Midbrain (tissue), 1 donor: ENCODE results near the gene PSMA7.

ENCODE experiments used
- DNase-seq: peaks from one replicate; lab custom pipeline; 2025; lab: John Stamatoyannopoulos, UW

Gene PSMA7

DNA sequence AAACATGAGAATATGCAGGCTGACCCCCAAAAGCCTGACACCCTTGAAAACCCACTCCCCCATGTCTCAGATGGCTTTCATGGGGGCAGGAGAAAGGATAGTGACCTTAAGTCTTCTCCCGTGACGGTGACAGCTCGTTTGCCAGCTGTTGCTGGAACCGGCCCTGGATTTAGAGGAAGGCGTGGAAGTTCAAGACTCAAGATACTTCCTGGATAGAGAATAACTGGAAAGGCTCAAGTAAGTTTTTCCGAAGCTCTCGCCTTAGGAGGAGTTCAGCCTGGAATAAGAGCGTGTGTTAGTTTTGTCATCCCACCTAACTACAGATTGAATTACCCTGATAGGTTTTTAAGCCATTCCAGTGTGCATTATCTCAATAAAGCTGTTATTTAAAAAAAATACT is 28.1 kb upstream of the PSMA7 start:
- DNase-seq = no peak

DNA sequence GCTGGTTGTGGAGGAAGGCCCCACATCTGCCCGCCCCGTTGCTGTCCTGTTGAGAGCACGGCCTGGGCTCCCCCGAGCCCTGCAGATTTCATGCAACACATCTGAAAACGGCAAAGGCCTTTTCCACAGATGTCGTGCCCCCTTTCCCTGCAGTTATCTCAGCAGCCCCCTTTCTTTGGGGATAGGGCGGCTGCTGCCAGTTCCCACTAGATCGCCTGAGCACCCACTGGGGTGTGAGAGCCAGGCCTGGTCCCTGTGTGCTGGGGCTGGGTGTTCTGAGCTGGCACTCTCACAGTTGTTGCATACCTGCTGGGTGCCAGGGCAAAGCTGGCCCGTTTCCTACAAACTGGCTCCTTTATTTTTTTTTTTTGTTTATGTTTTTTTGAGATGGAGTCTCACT is 27.3 kb upstream of the PSMA7 start:
- no peak for DNase-seq

DNA sequence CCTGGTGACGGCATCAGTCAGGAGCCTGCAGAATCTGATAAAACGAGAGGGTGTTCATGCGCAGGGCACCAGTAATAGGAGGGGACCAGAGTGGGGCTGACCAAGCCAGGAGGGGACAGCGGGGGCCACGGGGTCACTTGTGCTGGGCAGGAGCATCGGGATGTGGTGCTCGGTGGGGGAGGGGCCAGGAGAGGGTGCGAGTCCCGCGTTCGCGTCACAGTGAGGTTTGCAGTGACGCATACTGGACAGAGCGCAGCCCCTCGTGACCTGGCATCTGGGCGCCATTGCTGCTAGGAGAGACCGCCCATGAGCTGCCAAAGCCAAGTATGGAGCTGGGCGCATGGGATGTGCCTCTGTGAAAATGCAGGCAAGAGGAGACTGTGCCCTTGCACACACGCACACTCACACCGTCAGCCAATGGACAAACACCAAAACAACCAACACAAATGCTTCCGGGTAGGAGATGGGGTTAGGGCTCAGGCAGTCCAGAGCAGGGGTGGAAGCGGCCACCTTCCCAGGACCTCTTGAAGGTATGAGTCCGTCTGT is 25.8 kb upstream of the PSMA7 start:
- no peak for DNase-seq

- no peak for DNase-seq
Measured at GRCh38 chr20:62168061-62168460, 24.9 kb upstream of the PSMA7 start.

- DNase-seq = no peak
Measured at GRCh38 chr20:62167474-62167873, 24.3 kb upstream of the PSMA7 start.

DNA sequence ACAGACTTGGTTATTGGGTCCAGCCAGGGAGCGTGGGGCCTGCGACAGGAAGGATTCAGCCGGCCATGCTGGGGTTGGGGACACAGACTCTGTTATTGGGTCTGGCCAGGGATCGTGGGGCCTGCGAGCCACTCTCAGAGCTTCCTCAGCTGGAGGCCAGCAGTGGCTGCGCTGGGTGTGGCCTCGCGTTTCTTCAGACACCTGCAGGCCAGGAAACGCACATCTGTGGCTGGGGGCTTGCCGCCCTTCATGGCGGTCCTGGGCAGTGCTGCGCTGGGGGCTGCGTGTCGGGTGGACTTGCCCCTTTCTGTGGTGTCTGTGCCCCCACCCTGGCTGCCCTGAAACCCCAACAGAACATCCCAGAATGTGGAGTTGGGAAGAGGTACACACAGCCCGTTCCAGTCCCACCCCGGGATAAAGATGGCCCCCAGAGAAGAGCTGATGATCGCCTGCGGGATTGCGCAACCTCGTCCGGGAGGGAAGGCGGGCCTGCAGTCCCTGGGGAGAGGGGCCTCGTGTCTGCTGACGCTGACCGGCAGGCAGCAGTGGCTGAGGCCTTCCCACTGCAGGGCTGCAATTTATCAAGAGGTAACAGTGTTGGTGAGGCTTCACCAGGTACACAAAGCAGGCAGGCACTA is 22.7 kb upstream of the PSMA7 start:
- DNase-seq = no peak

GRCh38 chr20:62164879-62165761 is 21.9 kb upstream of the PSMA7 start:
- no peak for DNase-seq

DNA sequence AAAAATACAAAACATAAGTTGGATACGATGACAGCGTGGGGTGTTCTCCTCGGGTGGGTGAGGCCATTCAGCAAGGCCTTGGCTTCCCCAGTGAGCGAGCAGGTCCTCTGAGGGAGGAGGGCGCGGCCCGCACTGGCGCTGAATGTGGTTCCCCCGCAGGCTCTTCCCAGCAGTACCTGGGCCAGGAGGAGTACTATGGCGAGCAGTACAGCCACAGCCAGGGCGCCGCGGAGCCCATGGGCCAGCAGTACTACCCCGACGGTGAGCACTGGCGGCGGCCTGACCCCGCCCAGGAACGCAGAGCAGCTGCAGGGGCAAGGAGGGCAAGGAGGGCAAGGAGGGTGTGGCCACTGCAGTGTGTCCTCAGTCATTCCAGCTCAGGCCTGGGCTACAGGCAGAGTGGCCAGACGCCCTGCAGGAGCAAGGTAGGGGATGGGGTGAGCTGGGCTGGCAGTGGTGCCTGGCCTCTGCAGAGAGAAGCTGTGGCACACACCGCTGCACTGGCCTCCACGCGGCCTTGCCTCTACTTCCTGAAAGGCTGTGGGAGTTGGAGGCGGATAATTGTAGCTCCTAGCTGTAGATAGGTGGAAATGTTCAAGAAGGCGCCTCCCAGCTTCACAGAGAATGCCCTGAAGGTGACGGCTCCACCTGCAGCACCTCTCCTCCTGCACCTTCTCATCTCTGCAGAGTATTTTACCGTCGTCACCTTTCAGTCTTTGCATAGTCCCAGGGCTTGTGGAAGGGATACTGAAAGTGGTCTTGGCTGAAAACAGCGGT is 21.0 kb upstream of the PSMA7 start:
- DNase-seq = no peak

DNA sequence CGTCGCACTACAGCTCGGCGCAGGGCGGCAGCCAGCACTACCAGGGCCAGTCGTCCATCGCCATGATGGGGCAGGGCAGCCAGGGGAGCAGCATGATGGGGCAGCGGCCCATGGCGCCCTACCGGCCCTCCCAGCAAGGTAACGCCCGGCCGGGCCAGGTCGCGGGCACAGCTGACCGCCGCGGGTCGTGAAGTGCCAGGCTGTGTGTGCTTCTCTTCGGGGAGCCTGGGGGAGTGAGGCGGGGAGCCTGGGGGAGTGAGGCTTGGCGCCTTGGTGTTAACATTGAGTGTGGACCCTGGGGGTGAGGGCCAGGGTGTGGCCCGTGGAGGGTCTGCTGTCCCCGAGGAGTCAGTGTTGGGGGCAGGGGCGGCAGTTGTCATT is 20.3 kb upstream of the PSMA7 start:
- no peak for DNase-seq

DNA sequence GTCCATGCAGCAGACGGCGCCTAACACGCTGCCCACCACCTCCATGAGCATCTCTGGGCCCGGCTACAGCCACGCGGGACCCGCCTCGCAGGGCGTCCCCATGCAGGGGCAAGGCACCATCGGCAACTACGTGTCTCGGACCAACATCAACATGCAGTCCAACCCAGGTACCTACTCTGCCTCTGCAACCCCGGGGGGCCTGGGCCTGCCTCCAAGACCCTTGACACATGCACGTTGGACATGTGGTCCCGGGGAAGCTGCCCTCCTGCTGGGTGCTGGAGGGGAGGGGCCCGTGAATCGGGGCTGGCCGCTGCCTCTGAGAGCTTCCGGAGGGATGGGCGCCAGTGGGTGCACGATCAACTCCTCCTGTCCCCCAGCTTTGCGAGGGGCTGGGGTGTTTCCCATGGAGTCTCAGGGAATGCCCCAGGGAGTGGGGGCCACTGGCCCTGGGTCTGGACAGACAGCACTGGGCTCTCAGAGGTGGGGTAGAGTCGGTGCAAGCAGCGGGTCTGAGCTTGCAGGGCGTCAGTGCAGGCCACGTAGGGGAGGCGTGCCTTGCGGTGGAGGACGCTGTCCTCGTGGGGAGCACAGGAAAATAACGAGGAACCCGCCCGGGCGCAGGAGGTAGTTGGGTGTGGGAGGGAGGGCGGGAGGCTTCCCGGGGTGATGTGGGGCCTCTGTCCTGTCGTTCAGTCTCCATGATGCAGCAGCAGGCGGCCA is 19.7 kb upstream of the PSMA7 start:
- no peak for DNase-seq

- DNase-seq = no peak
Measured at GRCh38 chr20:62161347-62161746, 18.2 kb upstream of the PSMA7 start.

DNA sequence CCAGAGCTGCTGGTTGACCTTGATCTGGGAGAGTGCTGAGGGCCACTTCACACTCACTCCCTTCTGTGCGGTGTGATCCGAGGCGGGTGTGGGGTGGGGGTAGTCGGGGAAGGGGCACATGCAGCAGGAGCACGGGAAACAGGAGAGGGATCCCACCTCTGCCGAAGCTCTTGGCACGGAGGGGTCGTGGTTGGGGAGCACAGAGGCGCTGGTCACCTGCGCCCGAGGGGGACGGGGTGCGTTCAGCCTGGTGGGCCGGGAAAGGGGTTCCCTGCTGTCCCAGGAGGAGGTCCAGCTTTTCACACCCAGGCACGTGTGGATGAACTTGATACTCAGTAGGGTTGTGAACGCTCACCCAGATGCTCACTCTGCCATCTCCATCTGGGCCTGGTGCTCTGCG is 17.7 kb upstream of the PSMA7 start:
- no peak for DNase-seq

- no peak for DNase-seq
Measured at GRCh38 chr20:62160253-62160652, 17.1 kb upstream of the PSMA7 start.

DNA sequence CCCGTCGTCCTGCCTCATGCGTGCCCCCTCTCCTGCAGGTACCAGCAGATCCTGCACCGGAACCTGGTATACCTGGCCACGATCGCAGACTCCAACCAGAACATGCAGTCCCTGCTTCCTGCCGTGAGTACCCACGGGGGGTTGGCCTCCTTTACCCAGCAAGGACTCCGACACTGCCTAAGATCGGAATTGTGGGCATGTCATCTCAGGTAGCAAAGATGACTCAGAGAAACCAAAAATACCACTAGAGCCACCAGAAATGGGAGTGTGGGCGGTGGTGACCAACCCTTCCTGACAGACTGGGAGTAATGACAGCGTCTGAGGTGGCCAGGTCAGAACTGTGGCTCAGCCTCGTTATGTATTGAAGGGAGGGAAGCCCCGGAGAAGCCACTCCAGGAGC is 16.6 kb upstream of the PSMA7 start:
- DNase-seq = no peak

GRCh38 chr20:62159052-62159451 is 15.9 kb upstream of the PSMA7 start:
- DNase-seq = no peak

DNA sequence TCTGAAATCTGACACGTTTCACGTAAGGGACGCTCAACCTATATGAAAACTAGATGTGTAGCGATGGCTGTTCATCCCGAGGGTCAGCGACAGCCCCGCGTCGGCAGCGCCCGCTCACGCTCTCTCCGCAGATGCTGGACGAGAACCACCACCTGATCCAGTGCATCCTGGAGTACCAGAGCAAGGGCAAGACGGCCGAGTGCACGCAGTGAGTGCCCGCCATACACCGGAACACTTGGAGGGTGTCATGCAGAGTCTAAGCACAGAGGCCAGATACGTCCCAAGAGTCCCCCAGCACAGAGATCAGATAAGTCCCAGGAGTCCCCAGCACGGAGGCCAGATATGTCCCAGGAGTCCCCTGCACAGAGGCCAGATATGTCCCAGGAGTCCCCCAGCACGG is 15.3 kb upstream of the PSMA7 start:
- no peak for DNase-seq

- DNase-seq = no peak
Measured at GRCh38 chr20:62158088-62158400, 14.8 kb upstream of the PSMA7 start.

DNA sequence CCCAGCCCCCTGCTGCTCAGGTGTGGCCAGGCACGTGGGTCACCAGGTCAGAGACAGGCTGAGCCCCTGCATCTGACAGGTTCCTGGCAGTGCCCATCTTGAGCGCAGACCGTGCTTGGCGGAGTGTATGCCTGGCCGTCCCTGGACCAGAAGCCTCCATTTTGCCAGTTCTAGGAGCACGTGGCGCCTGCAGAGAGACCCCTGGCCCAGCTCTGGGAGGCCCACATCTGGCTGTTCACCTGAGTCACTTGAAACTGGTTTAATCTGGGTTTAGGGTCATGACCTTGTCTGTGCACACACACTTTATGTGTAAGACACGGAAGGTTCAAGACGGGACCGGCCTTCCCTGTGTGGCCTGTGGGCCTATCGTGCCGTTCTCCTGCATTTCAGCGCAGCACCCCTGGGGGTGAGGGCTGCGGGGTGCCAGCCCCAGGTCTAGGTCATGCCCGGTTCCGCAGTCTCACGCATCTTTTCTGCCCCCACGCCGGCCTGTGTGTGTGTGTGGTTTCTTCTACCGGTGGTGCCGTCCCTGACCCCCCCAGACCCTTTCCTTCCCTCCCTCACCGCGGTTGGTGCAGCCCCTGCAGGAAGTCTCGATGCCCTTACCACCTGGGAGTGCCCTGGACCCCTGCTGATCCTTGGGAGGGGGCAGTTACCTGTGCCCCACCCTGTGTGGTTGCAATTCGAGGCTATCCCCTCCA is 14.3 kb upstream of the PSMA7 start:
- no peak for DNase-seq

DNA sequence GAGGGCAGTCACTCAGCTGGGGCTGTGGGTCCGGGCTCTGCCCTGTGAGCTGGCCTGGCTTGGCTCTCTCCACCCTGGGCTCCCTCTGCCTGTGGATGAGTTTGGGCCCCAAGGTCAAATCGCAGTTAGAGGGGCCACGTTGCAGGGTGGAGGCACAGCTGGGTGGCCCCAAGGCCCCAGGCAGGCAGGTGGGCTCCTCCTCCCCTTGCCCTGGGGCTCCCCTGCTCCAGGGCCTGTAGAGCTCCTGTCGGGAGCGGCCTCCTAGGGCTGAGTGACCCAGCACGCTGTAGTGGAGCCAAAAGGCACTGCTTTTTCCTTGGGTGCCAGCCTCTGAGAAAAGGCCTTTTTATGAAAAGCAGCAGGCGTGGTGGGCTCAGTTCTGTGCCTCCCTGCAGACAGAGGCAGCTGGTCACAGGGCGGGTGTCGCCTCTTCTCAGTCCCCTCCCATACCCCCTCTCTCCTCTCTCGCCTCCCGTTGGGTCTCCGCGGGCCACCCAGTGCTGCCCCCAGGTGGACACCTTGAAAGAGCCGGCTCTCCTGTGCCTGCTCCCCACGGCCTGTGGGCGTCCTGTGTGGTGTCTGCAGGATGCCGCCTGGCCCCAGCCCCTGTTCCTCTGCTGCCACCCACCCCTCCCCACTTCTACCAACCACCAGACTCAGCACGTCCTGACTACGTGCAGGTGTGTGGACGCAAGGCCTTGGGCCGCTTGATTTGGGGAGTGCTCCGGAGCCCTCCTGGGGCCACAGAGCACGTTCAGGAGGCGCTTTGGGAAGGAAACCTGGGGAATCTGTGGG is 13.6 kb upstream of the PSMA7 start:
- DNase-seq = peak; percentile 50

DNA sequence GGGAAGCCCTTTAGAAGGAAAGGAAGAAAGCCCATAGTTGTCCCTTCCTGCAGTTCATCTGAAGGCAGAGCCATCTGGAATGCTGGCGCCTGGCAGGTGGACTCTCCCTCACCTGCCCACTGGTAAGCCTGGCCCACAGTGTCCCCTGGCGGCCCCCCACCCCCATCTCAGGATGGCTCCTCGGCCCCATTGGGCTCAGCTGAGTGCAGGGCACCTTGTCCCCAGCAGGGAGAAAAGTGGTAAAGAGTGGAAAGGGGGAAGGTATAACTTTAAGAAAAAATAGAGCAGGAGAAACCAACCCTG is 13.0 kb upstream of the PSMA7 start:
- no peak for DNase-seq
